ENCODE data around the gene TSPO2. TPM values are rescaled to one million over a fixed set of nuclear protein-coding genes. Genes with fewer than 3 reads are reported as not detected.

Gene TSPO2
- total RNA-seq, 4 donors from 2014 or later: not detected

DNA sequence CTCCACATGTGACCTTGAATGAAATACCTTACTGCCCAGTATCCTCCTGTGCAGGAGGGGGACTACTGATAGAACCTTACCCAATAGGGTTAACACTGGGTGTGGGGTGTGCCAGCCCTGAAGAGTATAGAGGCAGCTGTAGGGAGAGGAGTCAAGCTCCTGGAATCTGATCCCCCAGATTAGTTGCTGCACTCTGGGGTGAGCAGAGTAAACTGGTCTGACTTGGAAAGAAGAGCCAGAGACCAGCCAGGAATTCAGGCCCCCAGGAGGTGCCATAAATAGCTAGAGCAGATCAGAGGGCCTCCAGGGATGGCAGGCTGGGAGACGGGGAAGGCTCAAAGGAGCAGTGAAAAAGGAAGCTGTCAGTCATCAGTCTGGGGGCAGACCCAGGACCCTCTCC is 7.3 kb downstream of the TSPO2 start:
- Histone ChIP-seq H3K4me3 (no peak overlapping the region), H3K4me1 (peaks cover 59 to 72% of the 10 kb centered on the region in 2 donors), H3K9me3 (no peaks in the 10 kb centered on the region), H3K27ac (peak overlapping the region; percentile 77 to 99 (median 96)), H3K27me3 (no peaks in the 10 kb centered on the region), H3K36me3 (no peaks in the 10 kb centered on the region)
- in situ Hi-C loops (cut with MboI; ENCODE audit: low sequenced_read_pairs in 4 of 4) (loop anchor here in 1 of 4 donors (25.0 kb wide), 1 partner anchor 1062 kb away; no protein-coding TSS in a partner anchor), intact Hi-C loops (cut with DNase I; ENCODE audit: low total_unique reads) (no loop called here)
- TF ChIP-seq, protein P1, sequence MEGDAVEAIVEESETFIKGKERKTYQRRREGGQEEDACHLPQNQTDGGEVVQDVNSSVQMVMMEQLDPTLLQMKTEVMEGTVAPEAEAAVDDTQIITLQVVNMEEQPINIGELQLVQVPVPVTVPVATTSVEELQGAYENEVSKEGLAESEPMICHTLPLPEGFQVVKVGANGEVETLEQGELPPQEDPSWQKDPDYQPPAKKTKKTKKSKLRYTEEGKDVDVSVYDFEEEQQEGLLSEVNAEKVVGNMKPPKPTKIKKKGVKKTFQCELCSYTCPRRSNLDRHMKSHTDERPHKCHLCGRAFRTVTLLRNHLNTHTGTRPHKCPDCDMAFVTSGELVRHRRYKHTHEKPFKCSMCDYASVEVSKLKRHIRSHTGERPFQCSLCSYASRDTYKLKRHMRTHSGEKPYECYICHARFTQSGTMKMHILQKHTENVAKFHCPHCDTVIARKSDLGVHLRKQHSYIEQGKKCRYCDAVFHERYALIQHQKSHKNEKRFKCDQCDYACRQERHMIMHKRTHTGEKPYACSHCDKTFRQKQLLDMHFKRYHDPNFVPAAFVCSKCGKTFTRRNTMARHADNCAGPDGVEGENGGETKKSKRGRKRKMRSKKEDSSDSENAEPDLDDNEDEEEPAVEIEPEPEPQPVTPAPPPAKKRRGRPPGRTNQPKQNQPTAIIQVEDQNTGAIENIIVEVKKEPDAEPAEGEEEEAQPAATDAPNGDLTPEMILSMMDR (IDR thresholded peaks at IDR 0.05 in 4 of 5, conservative IDR thresholded peaks at IDR 0.05 in 1 of 5): no peak
- TF ChIP-seq POLR2A (IDR thresholded peaks at IDR 0.05): no peak
- ATAC-seq (peak in 1 of 2 donors; percentile 14), DNase-seq (peak in 1 of 2 donors; percentile 28)

DNA sequence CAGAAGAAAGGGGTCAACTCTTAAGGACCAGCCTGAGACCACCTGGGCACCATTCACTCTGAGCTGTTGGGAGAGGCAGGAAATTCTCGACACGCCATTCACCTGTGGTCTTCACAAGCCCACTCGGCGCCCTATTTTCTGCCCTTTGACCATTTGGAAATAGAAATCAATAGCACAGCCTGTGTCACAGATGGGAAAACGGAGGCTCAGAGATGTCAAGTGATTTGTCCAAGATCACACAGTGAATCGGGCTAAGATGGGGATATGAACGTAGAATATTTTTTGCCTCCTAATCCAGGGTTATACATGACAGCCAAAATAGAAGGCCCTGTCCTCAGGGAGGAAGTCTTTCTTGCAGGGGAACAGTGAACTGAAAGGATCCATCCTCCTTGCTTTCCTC is 7.7 kb downstream of the TSPO2 start:
- no peak for ATAC-seq
- no peaks in the 10 kb centered on the region for H3K27me3 ChIP-seq
- H3K36me3 ChIP-seq: no peaks in the 10 kb centered on the region
- no peak overlapping the region for H3K4me3 ChIP-seq
- no peak for TF ChIP-seq POLR2A (IDR thresholded peaks at IDR 0.05)
- TF ChIP-seq, protein P1 (IDR thresholded peaks at IDR 0.05 in 4 of 5, conservative IDR thresholded peaks at IDR 0.05 in 1 of 5): no peak
- no peak for DNase-seq
- in situ Hi-C loops (cut with MboI; ENCODE audit: low sequenced_read_pairs in 4 of 4): loop anchor here in 1 of 4 donors (25.0 kb wide), 1 partner anchor 1063 kb away; no protein-coding TSS in a partner anchor
- peaks cover 60 to 72% of the 10 kb centered on the region in 2 donors for H3K4me1 ChIP-seq
- H3K27ac ChIP-seq: peak overlapping the region; percentile 77 to 99 (median 96)
- no peaks in the 10 kb centered on the region for H3K9me3 ChIP-seq
- intact Hi-C loops (cut with DNase I; ENCODE audit: low total_unique reads): no loop called here

DNA sequence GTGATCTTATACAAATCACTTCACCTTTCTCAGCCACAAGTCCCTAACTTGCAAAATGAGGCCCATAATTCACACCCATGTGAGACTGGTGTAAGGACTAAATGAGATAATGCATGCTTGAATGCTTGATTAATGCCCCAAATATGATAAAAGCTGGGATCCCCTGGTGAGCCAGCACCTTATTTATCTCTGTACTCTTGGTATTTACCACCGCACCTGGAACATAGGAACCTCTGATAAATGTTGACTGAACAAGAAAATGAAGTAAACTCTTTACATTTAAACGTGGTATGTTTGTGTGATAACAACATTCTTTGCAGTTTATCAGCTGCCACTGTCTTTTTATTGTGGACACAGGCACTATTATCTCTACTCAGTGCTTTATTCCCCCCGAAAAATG is 8.3 kb downstream of the TSPO2 start:
- TF ChIP-seq, protein P1 (IDR thresholded peaks at IDR 0.05 in 4 of 5, conservative IDR thresholded peaks at IDR 0.05 in 1 of 5): no peak
- no peak for TF ChIP-seq POLR2A (IDR thresholded peaks at IDR 0.05)
- Histone ChIP-seq H3K4me1 (peaks cover 66 to 73% of the 10 kb centered on the region in 2 donors), H3K9me3 (no peaks in the 10 kb centered on the region), H3K27me3 (no peaks in the 10 kb centered on the region), H3K36me3 (no peaks in the 10 kb centered on the region), H3K4me3 (no peak overlapping the region), H3K27ac (peak overlapping the region; percentile 26 to 99 (median 96))
- DNase-seq (no peak), ATAC-seq (no peak)
- intact Hi-C loops (cut with DNase I; ENCODE audit: low total_unique reads): no loop called here
- in situ Hi-C loops (cut with MboI; ENCODE audit: low sequenced_read_pairs in 4 of 4): no loop called here

DNA sequence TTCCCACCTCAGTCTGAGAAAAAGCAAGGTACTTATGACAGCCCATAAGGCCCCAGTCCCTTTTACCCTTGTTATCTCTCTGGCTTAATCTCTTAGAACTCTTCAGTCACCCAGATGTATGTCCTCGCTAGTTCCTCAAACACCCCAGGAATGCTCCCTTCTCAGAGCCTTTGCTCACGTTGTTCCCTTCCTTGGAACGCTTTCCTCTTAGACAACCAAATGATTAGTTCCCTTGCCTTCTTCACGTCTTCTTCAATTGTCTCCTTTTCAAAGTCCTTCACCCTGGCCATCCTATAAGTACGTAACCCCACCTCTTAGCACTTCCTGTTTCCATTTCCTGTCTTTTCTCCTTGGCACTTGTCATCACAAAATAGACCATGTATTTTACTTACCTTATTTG is 9.6 kb downstream of the TSPO2 start:
- Histone ChIP-seq H3K4me1 (peaks cover 75 to 77% of the 10 kb centered on the region in 2 donors), H3K27ac (peak overlapping the region; percentile 96 to 99 (median 98)), H3K36me3 (no peaks in the 10 kb centered on the region), H3K4me3 (no peak overlapping the region), H3K9me3 (no peaks in the 10 kb centered on the region), H3K27me3 (no peaks in the 10 kb centered on the region)
- in situ Hi-C loops (cut with MboI; ENCODE audit: low sequenced_read_pairs in 4 of 4) (no loop called here), intact Hi-C loops (cut with DNase I; ENCODE audit: low total_unique reads) (loop anchor here (2.0 kb wide), 1 partner anchor 21 kb away; the partner anchor contains the start of genes NFYA and OARD1)
- ATAC-seq (no peak), DNase-seq (no peak)
- TF ChIP-seq POLR2A (IDR thresholded peaks at IDR 0.05): no peak
- TF ChIP-seq, protein P1 (IDR thresholded peaks at IDR 0.05 in 4 of 5, conservative IDR thresholded peaks at IDR 0.05 in 1 of 5): no peak

All from gastrocnemius medialis (tissue), 4 donors.